ENCODE data around the gene MMRN1.

DNA sequence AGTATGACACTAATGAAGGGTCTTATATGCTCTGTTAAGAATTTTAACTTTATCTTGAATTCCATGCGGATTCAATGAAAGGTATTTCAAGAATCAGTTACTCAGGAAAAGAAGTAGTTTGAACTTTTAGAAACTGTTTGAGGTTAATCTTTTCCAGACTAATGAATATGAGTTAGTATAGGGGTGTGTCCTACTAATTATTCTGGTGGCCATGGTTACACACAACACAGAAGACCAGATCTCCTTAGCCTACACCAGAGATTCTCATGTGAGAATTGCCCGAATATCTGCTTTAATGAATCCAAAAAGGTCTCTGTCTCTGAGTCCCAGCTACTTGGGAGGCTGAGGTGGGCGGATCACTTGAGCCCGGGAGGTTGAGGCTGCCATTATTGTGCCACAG is 100.4 kb downstream of the MMRN1 start:
- TF ChIP-seq, protein P1, sequence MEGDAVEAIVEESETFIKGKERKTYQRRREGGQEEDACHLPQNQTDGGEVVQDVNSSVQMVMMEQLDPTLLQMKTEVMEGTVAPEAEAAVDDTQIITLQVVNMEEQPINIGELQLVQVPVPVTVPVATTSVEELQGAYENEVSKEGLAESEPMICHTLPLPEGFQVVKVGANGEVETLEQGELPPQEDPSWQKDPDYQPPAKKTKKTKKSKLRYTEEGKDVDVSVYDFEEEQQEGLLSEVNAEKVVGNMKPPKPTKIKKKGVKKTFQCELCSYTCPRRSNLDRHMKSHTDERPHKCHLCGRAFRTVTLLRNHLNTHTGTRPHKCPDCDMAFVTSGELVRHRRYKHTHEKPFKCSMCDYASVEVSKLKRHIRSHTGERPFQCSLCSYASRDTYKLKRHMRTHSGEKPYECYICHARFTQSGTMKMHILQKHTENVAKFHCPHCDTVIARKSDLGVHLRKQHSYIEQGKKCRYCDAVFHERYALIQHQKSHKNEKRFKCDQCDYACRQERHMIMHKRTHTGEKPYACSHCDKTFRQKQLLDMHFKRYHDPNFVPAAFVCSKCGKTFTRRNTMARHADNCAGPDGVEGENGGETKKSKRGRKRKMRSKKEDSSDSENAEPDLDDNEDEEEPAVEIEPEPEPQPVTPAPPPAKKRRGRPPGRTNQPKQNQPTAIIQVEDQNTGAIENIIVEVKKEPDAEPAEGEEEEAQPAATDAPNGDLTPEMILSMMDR (IDR thresholded peaks at IDR 0.05), result no peak
- TF ChIP-seq EP300 (IDR thresholded peaks at IDR 0.05) (no peak), POLR2A (IDR thresholded peaks at IDR 0.05; ENCODE audit: low read depth) (no peak)

Data from esophagus muscularis mucosa (tissue), 4 donors.